ENCODE data around the gene FBRSL1.

GRCh38 chr12:132464820-132465219 lies 25.1 kb upstream of the FBRSL1 start:
- TF ChIP-seq CTCF (IDR thresholded peaks at IDR 0.05) (no peak), EP300 (IDR thresholded peaks at IDR 0.05) (no peak)
